Measurements from ENCODE around the gene ETV5.

ETV5 gene

GRCh38 chr3:186150041-186150830, 41.3 kb upstream of the ETV5 start:
- Histone ChIP-seq H2BK15ac (replicated peaks; ENCODE audit: low read depth) (no peak overlapping the region), H3K27me3 (ENCODE audit: insufficient read depth, low read length, poor library complexity) (no peaks in the 10 kb centered on the region)

DNA sequence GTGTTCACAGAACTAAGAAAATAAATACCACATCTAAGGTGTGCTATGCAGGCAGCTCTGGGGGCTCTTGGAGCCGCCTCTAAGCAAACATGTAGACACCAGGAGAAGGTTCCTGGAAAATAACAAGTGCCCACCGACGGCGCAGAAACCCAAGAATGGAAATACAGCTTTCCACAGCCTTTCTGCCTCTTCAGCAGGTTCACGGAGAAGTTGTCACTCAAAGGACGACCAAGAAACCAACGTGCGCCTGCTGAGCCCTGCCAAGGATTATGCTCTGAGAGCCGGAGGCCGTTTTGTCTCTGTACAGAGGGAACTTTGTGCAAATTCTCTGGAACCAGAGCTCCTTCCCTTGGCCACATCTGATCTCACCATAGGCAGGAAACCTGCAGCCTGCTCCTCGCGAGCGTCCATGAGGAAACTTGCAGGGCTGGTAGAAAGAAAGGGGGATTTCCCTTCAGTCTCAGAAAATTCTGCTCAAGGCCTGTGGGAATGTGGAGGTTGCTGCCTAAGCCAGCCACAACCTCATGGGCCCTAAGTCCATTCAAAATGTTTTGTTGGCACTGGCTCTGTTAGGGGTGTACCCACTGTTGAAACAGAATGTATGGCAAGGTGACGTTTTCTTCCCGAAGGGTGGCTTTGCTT, 40.6 kb upstream of the ETV5 start:
- H3K79me1 ChIP-seq (ENCODE audit: low read length), result no peaks in the 10 kb centered on the region
- no peak overlapping the region for H2BK15ac ChIP-seq (replicated peaks; ENCODE audit: low read depth)
- no peak overlapping the region for H3K4ac ChIP-seq (ENCODE audit: low read depth, low read length)
- H3K4me1 ChIP-seq (ENCODE audit: control insufficient read depth, low read depth, low read length), result no peaks in the 10 kb centered on the region
- no peak overlapping the region for H3K23ac ChIP-seq (ENCODE audit: low read length)
- H3K79me2 ChIP-seq (ENCODE audit: control insufficient read depth, insufficient read depth, low read length), result no peaks in the 10 kb centered on the region
- H3K36me3 ChIP-seq (ENCODE audit: control insufficient read depth, insufficient read depth, low read length), result no peaks in the 10 kb centered on the region
- WGBS (ENCODE audit: extremely low coverage, insufficient coverage, low lambda C conversion rate), result no CpG with 5 or more reads among the region's 15 CpGs
- no peak overlapping the region for H3K56ac ChIP-seq (ENCODE audit: low read length)
- H2AK5ac ChIP-seq (ENCODE audit: low read length), result no peak overlapping the region
- no peak overlapping the region for H3K27ac ChIP-seq (ENCODE audit: low read depth, low read length)
- no peak overlapping the region for H2BK5ac ChIP-seq (ENCODE audit: low read length)
- no peak overlapping the region for H3K9ac ChIP-seq (ENCODE audit: low read length)
- H3K18ac ChIP-seq (ENCODE audit: low read length), result no peak overlapping the region
- no peak overlapping the region for H4K8ac ChIP-seq (ENCODE audit: low read depth, low read length)
- no peaks in the 10 kb centered on the region for H3K27me3 ChIP-seq (ENCODE audit: insufficient read depth, low read length, poor library complexity)
- no peak overlapping the region for H3K4me3 ChIP-seq (ENCODE audit: low read length)
- H3K4me2 ChIP-seq (ENCODE audit: low read length), result no peak overlapping the region
- no peak overlapping the region for H4K5ac ChIP-seq (ENCODE audit: low read length)
- no peak overlapping the region for H2BK120ac ChIP-seq (ENCODE audit: low read depth, low read length)
- DNase-seq, result no peak

More at GRCh38 chr3:186150041-186150830, 41.3 kb upstream of the ETV5 start:
- no peaks in the 10 kb centered on the region for H3K79me1 ChIP-seq (ENCODE audit: low read length)
- no peaks in the 10 kb centered on the region for H3K4me1 ChIP-seq (ENCODE audit: control insufficient read depth, low read depth, low read length)
- WGBS (ENCODE audit: extremely low coverage, insufficient coverage, low lambda C conversion rate), result no CpG with 5 or more reads among the region's 11 CpGs
- no peak overlapping the region for H4K5ac ChIP-seq (ENCODE audit: low read length)
- H3K27ac ChIP-seq (ENCODE audit: low read depth, low read length), result no peak overlapping the region
- no peaks in the 10 kb centered on the region for H3K79me2 ChIP-seq (ENCODE audit: control insufficient read depth, insufficient read depth, low read length)
- H3K23ac ChIP-seq (ENCODE audit: low read length), result no peak overlapping the region
- no peak overlapping the region for H2AK5ac ChIP-seq (ENCODE audit: low read length)
- H3K4ac ChIP-seq (ENCODE audit: low read depth, low read length), result no peak overlapping the region
- no peak overlapping the region for H3K4me2 ChIP-seq (ENCODE audit: low read length)
- H3K9ac ChIP-seq (ENCODE audit: low read length), result no peak overlapping the region
- no peak overlapping the region for H2BK120ac ChIP-seq (ENCODE audit: low read depth, low read length)
- H3K56ac ChIP-seq (ENCODE audit: low read length), result no peak overlapping the region
- DNase-seq, result no peak
- H3K4me3 ChIP-seq (ENCODE audit: low read length), result no peak overlapping the region
- no peak overlapping the region for H3K18ac ChIP-seq (ENCODE audit: low read length)
- no peak overlapping the region for H4K8ac ChIP-seq (ENCODE audit: low read depth, low read length)
- H2BK5ac ChIP-seq (ENCODE audit: low read length), result no peak overlapping the region
- no peaks in the 10 kb centered on the region for H3K36me3 ChIP-seq (ENCODE audit: control insufficient read depth, insufficient read depth, low read length)

DNA sequence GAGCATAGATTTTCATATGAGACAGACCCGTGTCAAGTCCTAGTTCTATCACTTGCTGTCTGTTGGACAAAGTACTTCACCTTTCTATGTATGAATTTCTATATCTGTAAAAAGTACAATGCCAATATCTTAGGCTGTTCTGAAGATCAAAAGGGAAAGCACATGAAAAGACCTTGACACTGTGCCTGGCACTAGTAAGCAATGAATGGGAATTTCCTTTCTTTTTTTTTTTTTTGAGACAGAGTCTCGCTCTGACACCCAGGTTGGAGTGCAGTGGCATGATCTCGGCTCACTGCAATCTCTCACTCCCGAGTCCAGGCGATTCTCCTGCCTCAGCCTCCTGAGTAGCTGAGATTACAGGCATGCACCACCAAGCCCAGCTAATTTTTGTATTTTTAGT, 35.4 kb upstream of the ETV5 start:
- Histone ChIP-seq H3K4me3 (ENCODE audit: low read length) (no peak overlapping the region), H4K8ac (ENCODE audit: low read depth, low read length) (no peak overlapping the region), H3K56ac (ENCODE audit: low read length) (no peak overlapping the region), H2BK15ac (replicated peaks; ENCODE audit: low read depth) (no peak overlapping the region), H3K18ac (ENCODE audit: low read length) (no peak overlapping the region), H3K9ac (ENCODE audit: low read length) (no peak overlapping the region), H3K79me1 (ENCODE audit: low read length) (no peaks in the 10 kb centered on the region), H3K36me3 (ENCODE audit: control insufficient read depth, insufficient read depth, low read length) (no peaks in the 10 kb centered on the region), H4K5ac (ENCODE audit: low read length) (no peak overlapping the region), H2AK5ac (ENCODE audit: low read length) (no peak overlapping the region), H3K27ac (ENCODE audit: low read depth, low read length) (no peak overlapping the region), H2BK5ac (ENCODE audit: low read length) (no peak overlapping the region), H3K4me2 (ENCODE audit: low read length) (no peak overlapping the region), H3K23ac (ENCODE audit: low read length) (no peak overlapping the region), H3K4ac (ENCODE audit: low read depth, low read length) (no peak overlapping the region), H3K4me1 (ENCODE audit: control insufficient read depth, low read depth, low read length) (no peaks in the 10 kb centered on the region), H2BK120ac (ENCODE audit: low read depth, low read length) (no peak overlapping the region), H3K27me3 (ENCODE audit: insufficient read depth, low read length, poor library complexity) (no peaks in the 10 kb centered on the region), H3K79me2 (ENCODE audit: control insufficient read depth, insufficient read depth, low read length) (no peaks in the 10 kb centered on the region)
- WGBS (ENCODE audit: extremely low coverage, insufficient coverage, low lambda C conversion rate), result no CpG with 5 or more reads among the region's 5 CpGs
- no peak for DNase-seq

GRCh38 chr3:186143250-186143649, 34.4 kb upstream of the ETV5 start:
- no peaks in the 10 kb centered on the region for H3K79me2 ChIP-seq (ENCODE audit: control insufficient read depth, insufficient read depth, low read length)
- no peak overlapping the region for H2BK5ac ChIP-seq (ENCODE audit: low read length)
- H3K56ac ChIP-seq (ENCODE audit: low read length), result no peak overlapping the region
- WGBS (ENCODE audit: extremely low coverage, insufficient coverage, low lambda C conversion rate), result no CpG with 5 or more reads among the region's 1 CpG
- no peak overlapping the region for H3K18ac ChIP-seq (ENCODE audit: low read length)
- no peak overlapping the region for H3K4me3 ChIP-seq (ENCODE audit: low read length)
- H2AK5ac ChIP-seq (ENCODE audit: low read length), result no peak overlapping the region
- no peaks in the 10 kb centered on the region for H3K27me3 ChIP-seq (ENCODE audit: insufficient read depth, low read length, poor library complexity)
- H3K79me1 ChIP-seq (ENCODE audit: low read length), result no peaks in the 10 kb centered on the region
- H3K9ac ChIP-seq (ENCODE audit: low read length), result no peak overlapping the region
- no peak overlapping the region for H2BK120ac ChIP-seq (ENCODE audit: low read depth, low read length)
- H3K23ac ChIP-seq (ENCODE audit: low read length), result no peak overlapping the region
- no peak for DNase-seq
- H3K4ac ChIP-seq (ENCODE audit: low read depth, low read length), result no peak overlapping the region
- H3K27ac ChIP-seq (ENCODE audit: low read depth, low read length), result no peak overlapping the region
- no peak overlapping the region for H4K5ac ChIP-seq (ENCODE audit: low read length)
- no peaks in the 10 kb centered on the region for H3K36me3 ChIP-seq (ENCODE audit: control insufficient read depth, insufficient read depth, low read length)
- H4K8ac ChIP-seq (ENCODE audit: low read depth, low read length), result no peak overlapping the region
- no peaks in the 10 kb centered on the region for H3K4me1 ChIP-seq (ENCODE audit: control insufficient read depth, low read depth, low read length)
- H3K4me2 ChIP-seq (ENCODE audit: low read length), result no peak overlapping the region
- no peak overlapping the region for H2BK15ac ChIP-seq (replicated peaks; ENCODE audit: low read depth)

- H3K27me3 ChIP-seq (ENCODE audit: insufficient read depth, low read length, poor library complexity), result no peaks in the 10 kb centered on the region
- H2BK15ac ChIP-seq (replicated peaks; ENCODE audit: low read depth), result no peak overlapping the region
- no peak overlapping the region for H3K4ac ChIP-seq (ENCODE audit: low read depth, low read length)
- no peaks in the 10 kb centered on the region for H3K79me2 ChIP-seq (ENCODE audit: control insufficient read depth, insufficient read depth, low read length)
- no peak overlapping the region for H4K8ac ChIP-seq (ENCODE audit: low read depth, low read length)
- H3K56ac ChIP-seq (ENCODE audit: low read length), result no peak overlapping the region
- DNase-seq, result no peak
- no peaks in the 10 kb centered on the region for H3K79me1 ChIP-seq (ENCODE audit: low read length)
- no peak overlapping the region for H3K27ac ChIP-seq (ENCODE audit: low read depth, low read length)
- no peak overlapping the region for H2AK5ac ChIP-seq (ENCODE audit: low read length)
- no peak overlapping the region for H2BK5ac ChIP-seq (ENCODE audit: low read length)
- no peak overlapping the region for H3K9ac ChIP-seq (ENCODE audit: low read length)
- no peak overlapping the region for H3K18ac ChIP-seq (ENCODE audit: low read length)
- H3K4me3 ChIP-seq (ENCODE audit: low read length), result no peak overlapping the region
- no peaks in the 10 kb centered on the region for H3K4me1 ChIP-seq (ENCODE audit: control insufficient read depth, low read depth, low read length)
- H3K4me2 ChIP-seq (ENCODE audit: low read length), result no peak overlapping the region
- H4K5ac ChIP-seq (ENCODE audit: low read length), result no peak overlapping the region
- H3K23ac ChIP-seq (ENCODE audit: low read length), result no peak overlapping the region
- no peak overlapping the region for H2BK120ac ChIP-seq (ENCODE audit: low read depth, low read length)
- no peaks in the 10 kb centered on the region for H3K36me3 ChIP-seq (ENCODE audit: control insufficient read depth, insufficient read depth, low read length)
Measured at GRCh38 chr3:186142393-186142932, 33.6 kb upstream of the ETV5 start.
